DND-41 (cell line): ENCODE measurements around the gene DHRSX.
A peak's percentile ranks its signal among the peaks of the same experiment; 100 is the strongest.

ENCODE experiments used
- ATAC-seq: fragments of 200-7000 bp; cut with Tn5 transposase; 3 replicates; pipeline ENCODE4 v1.9.1; 2021; ENCODE audit warnings: low read depth; ENCODE audit not compliant: insufficient read depth
- DNase-seq: peaks from one replicate; pipeline ENCODE4 v3.0.0-alpha.2; 2020
- H2AFZ ChIP-seq: 2 replicates; pipeline ENCODE4 v1.6.0; 2012; ENCODE audit warnings: low read depth, low read length
- H3K27ac ChIP-seq: 2 replicates; pipeline ENCODE4 v1.5.1; 2012; ENCODE audit warnings: low read length, inconsistent platforms
- H3K27me3 ChIP-seq: fragments of 200-600 bp; sonication (generic); 2 replicates; pipeline ENCODE4 v1.6.0; 2012; ENCODE audit warnings: low read length, mild to moderate bottlenecking, inconsistent platforms; ENCODE audit not compliant: insufficient read depth, poor library complexity
- H3K36me3 ChIP-seq: 2 replicates; pipeline ENCODE4 v1.5.1; 2012; ENCODE audit warnings: low read length, inconsistent platforms; ENCODE audit not compliant: insufficient read depth
- H3K4me1 ChIP-seq: 2 replicates; pipeline ENCODE4 v1.5.1; 2012; ENCODE audit warnings: mild to moderate bottlenecking, low read length; ENCODE audit not compliant: insufficient read depth
- H3K4me2 ChIP-seq: 2 replicates; pipeline ENCODE4 v1.6.0; 2012; ENCODE audit warnings: mild to moderate bottlenecking, moderate library complexity, low read length, inconsistent platforms; ENCODE audit not compliant: insufficient read depth
- H3K4me3 ChIP-seq, 2 experiments: fragments of 200-600 bp in 1 of 2; shearing (Covaris generic) in 1 of 2; 2 replicates each; pipeline ENCODE4 v1.5.1; 2012 to 2016; ENCODE audit warnings: inconsistent platforms in 2 of 2, low read length in 2 of 2, mild to moderate bottlenecking in 2 of 2, low read depth in 1 of 2, moderate library complexity in 1 of 2
- H3K79me2 ChIP-seq: 2 replicates; pipeline ENCODE4 v1.6.0; 2012; ENCODE audit warnings: low read length, inconsistent platforms; ENCODE audit not compliant: insufficient read depth
- H3K9ac ChIP-seq: 2 replicates; pipeline ENCODE4 v1.6.0; 2012; ENCODE audit warnings: low read depth, mild to moderate bottlenecking, inconsistent platforms, low read length, moderate library complexity
- H3K9me3 ChIP-seq: 2 replicates; pipeline ENCODE4 v1.5.1; 2012; ENCODE audit warnings: low read length, moderate library complexity, mild to moderate bottlenecking, inconsistent platforms; ENCODE audit not compliant: insufficient read depth, severe bottlenecking
- H4K20me1 ChIP-seq: 2 replicates; pipeline ENCODE4 v1.6.0; 2012; ENCODE audit warnings: low read length; ENCODE audit not compliant: insufficient read depth
- CTCF ChIP-seq: IDR thresholded peaks from 2 replicates; pipeline ENCODE4 v1.5.1; 2012; ENCODE audit warnings: borderline replicate concordance, low read length, moderate library complexity, mild to moderate bottlenecking; ENCODE audit not compliant: poor library complexity, severe bottlenecking; ENCODE audit errors: extremely low read depth
- EZH2 ChIP-seq: IDR thresholded peaks from 3 replicates; pipeline ENCODE4 v1.6.1; 2012; ENCODE audit warnings: borderline replicate concordance, low read depth, mild to moderate bottlenecking, moderate library complexity, low read length, inconsistent platforms; ENCODE audit not compliant: severe bottlenecking

Gene DHRSX

GRCh38 chrX:2320580-2321327 lies 180.0 kb downstream of the DHRSX start:
- no peak for TF ChIP-seq CTCF
- Histone ChIP-seq H3K27ac (no peak overlapping the region), H4K20me1 (no peaks in the 10 kb centered on the region), H3K4me2 (no peak overlapping the region), H3K4me1 (no peaks in the 10 kb centered on the region), H3K9ac (no peak overlapping the region), H3K4me3 (no peak overlapping the region), H3K36me3 (no peaks in the 10 kb centered on the region), H2AFZ (no peak overlapping the region), H3K79me2 (no peaks in the 10 kb centered on the region), H3K9me3 (no peaks in the 10 kb centered on the region), H3K27me3 (no peaks in the 10 kb centered on the region)
- ATAC-seq (no peak), DNase-seq (no peak)

- Histone ChIP-seq H3K79me2 (no peaks in the 10 kb centered on the region), H3K4me2 (no peak overlapping the region), H3K9me3 (no peaks in the 10 kb centered on the region), H3K4me3 (no peak overlapping the region), H3K4me1 (no peaks in the 10 kb centered on the region), H3K36me3 (no peaks in the 10 kb centered on the region), H2AFZ (no peak overlapping the region), H3K27ac (no peak overlapping the region), H3K9ac (no peak overlapping the region), H3K27me3 (no peaks in the 10 kb centered on the region), H4K20me1 (no peaks in the 10 kb centered on the region)
- DNase-seq (no peak), ATAC-seq (no peak)
- no peak for TF ChIP-seq CTCF
- no peak for TF ChIP-seq EZH2
Measured at GRCh38 chrX:2320089-2320488, 180.7 kb downstream of the DHRSX start.

GRCh38 chrX:2318371-2318770 lies 182.4 kb downstream of the DHRSX start:
- Histone ChIP-seq H3K9me3 (no peaks in the 10 kb centered on the region), H2AFZ (no peak overlapping the region), H3K27me3 (no peaks in the 10 kb centered on the region), H3K4me3 (no peak overlapping the region), H4K20me1 (no peaks in the 10 kb centered on the region), H3K4me2 (no peak overlapping the region), H3K9ac (no peak overlapping the region), H3K79me2 (no peaks in the 10 kb centered on the region), H3K36me3 (no peaks in the 10 kb centered on the region), H3K4me1 (no peaks in the 10 kb centered on the region), H3K27ac (no peak overlapping the region)
- peak; percentile 8 for DNase-seq
- no peak for TF ChIP-seq EZH2
- TF ChIP-seq CTCF: no peak
- ATAC-seq: no peak
